GM12865 (cell line): ENCODE data around the gene MCM10.

Source experiments
- DNase-seq: peaks from one replicate; pipeline ENCODE4 v3.0.0; 2010; ENCODE audit warnings: low read depth
- H3K4me3 ChIP-seq: 2 replicates; pipeline ENCODE4 v1.5.1; 2011; ENCODE audit warnings: mild to moderate bottlenecking, low read depth, low read length, control low read depth
- TF ChIP-seq, protein P1 (sequence below): IDR thresholded peaks from 2 replicates; pipeline ENCODE4 v1.5.1; 2011; ENCODE audit warnings: low read length, control low read depth, low read depth, inconsistent platforms; ENCODE audit not compliant: insufficient read depth; ENCODE audit errors: missing control alignments

MCM10 gene

GRCh38 chr10:13163859-13164258 is 2.5 kb downstream of the MCM10 start:
- TF ChIP-seq, protein P1, sequence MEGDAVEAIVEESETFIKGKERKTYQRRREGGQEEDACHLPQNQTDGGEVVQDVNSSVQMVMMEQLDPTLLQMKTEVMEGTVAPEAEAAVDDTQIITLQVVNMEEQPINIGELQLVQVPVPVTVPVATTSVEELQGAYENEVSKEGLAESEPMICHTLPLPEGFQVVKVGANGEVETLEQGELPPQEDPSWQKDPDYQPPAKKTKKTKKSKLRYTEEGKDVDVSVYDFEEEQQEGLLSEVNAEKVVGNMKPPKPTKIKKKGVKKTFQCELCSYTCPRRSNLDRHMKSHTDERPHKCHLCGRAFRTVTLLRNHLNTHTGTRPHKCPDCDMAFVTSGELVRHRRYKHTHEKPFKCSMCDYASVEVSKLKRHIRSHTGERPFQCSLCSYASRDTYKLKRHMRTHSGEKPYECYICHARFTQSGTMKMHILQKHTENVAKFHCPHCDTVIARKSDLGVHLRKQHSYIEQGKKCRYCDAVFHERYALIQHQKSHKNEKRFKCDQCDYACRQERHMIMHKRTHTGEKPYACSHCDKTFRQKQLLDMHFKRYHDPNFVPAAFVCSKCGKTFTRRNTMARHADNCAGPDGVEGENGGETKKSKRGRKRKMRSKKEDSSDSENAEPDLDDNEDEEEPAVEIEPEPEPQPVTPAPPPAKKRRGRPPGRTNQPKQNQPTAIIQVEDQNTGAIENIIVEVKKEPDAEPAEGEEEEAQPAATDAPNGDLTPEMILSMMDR: no peak
- no peak for DNase-seq
- no peak overlapping the region for H3K4me3 ChIP-seq

DNA sequence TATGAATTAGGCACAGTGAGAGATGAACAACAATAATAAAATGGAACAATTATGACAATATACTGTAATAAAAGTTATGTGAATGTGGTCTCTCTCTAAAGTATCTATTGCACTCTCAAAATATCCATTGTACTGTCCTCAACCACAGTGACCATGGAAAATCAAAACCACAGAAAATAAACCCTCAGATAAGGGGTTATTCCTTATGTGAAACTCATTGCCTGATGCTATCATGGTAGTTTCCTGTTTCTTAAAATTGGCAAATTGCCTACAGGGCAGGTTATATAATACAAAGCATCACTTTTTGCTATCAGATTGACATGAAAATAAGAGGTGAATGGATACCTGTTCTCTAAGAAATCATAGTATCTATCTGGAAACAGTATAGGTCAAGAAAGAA is 3.8 kb downstream of the MCM10 start:
- TF ChIP-seq, protein P1: no peak
- no peak for DNase-seq
- H3K4me3 ChIP-seq: no peak overlapping the region

DNA sequence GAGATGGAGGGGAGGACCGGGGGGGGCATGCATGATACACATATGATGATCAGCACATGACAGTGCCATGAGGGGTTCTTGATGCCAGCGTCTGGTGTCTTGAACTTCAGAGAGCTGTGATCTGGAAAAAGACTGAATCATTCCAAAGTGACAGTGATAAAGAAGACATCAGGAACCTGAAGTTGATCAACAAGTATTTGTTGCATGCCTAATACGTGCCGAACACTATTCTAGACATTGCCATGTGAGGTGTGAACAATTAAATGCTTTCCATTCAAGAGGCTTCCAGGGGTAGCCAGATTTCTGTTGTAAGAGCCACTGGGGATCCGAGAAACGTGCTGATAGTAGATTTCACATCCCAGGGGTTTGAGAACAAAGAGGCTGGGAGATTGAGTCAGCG is 6.2 kb downstream of the MCM10 start:
- TF ChIP-seq, protein P1: no peak
- H3K4me3 ChIP-seq: no peak overlapping the region
- no peak for DNase-seq

DNA sequence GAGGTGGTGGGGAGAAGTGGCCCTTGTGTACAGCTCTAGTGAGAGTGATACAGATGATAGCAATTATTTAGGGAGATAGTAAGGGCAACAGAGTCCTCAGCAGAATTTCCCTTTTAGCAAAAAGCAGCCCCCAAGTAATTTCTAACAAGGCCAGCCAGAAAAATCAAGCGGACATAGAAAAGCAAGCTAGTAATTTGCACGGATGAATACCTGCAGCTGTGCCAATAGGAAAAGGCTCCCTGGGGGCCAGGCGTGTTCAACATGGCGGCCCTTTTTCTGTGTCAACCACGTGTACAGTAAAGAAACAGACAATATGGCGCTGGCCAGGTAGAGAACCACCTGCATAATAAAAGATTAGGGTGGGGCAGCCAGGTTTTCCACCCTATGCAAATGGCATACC is 7.4 kb downstream of the MCM10 start:
- DNase-seq: no peak
- TF ChIP-seq, protein P1: no peak
- H3K4me3 ChIP-seq: no peak overlapping the region

DNA sequence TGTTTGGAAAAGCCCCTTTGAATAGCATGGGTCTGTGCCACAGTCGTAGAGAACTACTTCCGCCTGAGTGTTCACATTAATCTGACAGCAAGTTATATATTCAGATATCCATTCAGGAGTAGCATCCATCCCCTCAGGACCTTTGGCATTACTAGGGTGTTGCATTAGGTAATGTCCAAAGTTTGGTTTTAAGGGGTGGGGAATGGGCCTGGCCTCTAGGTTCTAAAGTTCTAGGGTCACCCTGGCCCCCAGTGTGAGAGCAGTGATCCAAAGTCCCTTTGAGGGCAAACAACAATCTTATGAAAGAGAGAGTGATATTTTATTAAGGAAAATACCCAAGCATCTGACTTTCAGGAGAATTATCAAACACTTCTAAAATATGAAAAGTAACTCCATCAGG is 12.3 kb downstream of the MCM10 start:
- no peak overlapping the region for H3K4me3 ChIP-seq
- no peak for DNase-seq
- TF ChIP-seq, protein P1: no peak

DNA sequence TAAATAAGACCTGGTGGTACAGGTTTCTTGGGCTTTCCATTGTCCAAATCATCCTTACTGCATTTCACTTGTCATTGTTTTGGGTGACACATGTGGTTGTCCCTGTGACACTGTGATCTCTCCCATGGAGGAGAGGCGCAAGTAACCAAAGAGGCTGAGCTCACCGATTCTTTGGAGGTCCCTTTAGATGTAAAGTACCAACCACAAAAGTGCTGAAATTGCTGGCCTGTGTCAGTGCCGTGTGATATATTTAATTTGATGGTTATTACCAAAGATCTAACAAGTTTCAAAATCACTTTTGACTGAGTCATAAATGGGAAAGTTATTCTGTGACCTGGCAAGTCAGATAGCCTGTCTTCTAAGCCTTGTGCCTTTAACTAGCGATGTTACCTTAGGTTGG is 19.4 kb downstream of the MCM10 start:
- no peak overlapping the region for H3K4me3 ChIP-seq

DNA sequence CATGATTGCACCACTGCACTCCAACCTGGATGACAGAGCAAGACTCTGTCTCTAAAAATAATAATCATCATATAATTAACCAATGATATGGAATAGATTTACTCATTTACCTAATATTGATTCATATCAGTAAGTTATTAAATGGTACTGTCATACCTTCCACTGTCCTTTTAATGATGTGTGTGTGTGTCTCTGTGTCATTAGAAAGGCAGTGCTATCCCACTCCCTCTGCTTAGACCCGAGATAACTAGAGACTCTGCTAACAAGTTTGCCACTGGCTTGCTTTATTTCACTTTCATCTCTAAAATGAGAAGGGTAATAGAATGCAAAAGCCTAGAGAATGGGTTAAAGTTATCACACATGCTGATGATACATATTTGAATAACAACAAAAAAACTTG is 21.1 kb downstream of the MCM10 start:
- TF ChIP-seq, protein P1: no peak
- H3K4me3 ChIP-seq: no peak overlapping the region
- DNase-seq: no peak

More for the DNA sequence above, 19.4 kb downstream of the MCM10 start:
- DNase-seq: peak; percentile 62
- TF ChIP-seq, protein P1: no peak
